Nucleus accumbens (tissue), 56 donors: ENCODE data around the gene LPAR3.
A peak's percentile ranks its signal among the peaks of the same experiment; 100 is the strongest.

Source experiments
- DNase-seq, 56 donors: peaks; one replicate each; lab custom pipeline; 2025; lab: John Stamatoyannopoulos, UW

Gene LPAR3

GRCh38 chr1:84861516-84861915, 31.5 kb downstream of the LPAR3 start:
- DNase-seq, result no peak

GRCh38 chr1:84859866-84860265, 33.1 kb downstream of the LPAR3 start:
- DNase-seq, result no peak

- no peak for DNase-seq
These were observed 35.1 kb downstream of the LPAR3 start for GRCh38 chr1:84857906-84858305.

GRCh38 chr1:84856726-84857270, 36.2 kb downstream of the LPAR3 start:
- no peak for DNase-seq

- DNase-seq, result no peak
These were observed 37.0 kb downstream of the LPAR3 start for GRCh38 chr1:84855691-84856630.

GRCh38 chr1:84855168-84855567, 37.8 kb downstream of the LPAR3 start:
- DNase-seq, result no peak

GRCh38 chr1:84853741-84854721, 39.0 kb downstream of the LPAR3 start:
- DNase-seq, result no peak

- no peak for DNase-seq
These were observed 41.2 kb downstream of the LPAR3 start for GRCh38 chr1:84851839-84852238.

- no peak for DNase-seq
These were observed 43.5 kb downstream of the LPAR3 start for GRCh38 chr1:84849357-84849975.

- DNase-seq, result peak in 16 of 56 donors; percentile 3 to 59 (median 6)
These were observed 45.5 kb downstream of the LPAR3 start for GRCh38 chr1:84847253-84848250.

GRCh38 chr1:84846387-84846786, 46.6 kb downstream of the LPAR3 start:
- DNase-seq, result no peak

- no peak for DNase-seq
These were observed 47.6 kb downstream of the LPAR3 start for GRCh38 chr1:84845357-84845756.

- DNase-seq, result no peak
These were observed 48.9 kb downstream of the LPAR3 start for GRCh38 chr1:84844094-84844493.

- no peak for DNase-seq
These were observed 50.2 kb downstream of the LPAR3 start for GRCh38 chr1:84842748-84843231.

GRCh38 chr1:84841971-84842370, 51.0 kb downstream of the LPAR3 start:
- no peak for DNase-seq

GRCh38 chr1:84840346-84840745, 52.7 kb downstream of the LPAR3 start:
- no peak for DNase-seq

GRCh38 chr1:84839544-84839943, 53.5 kb downstream of the LPAR3 start:
- DNase-seq, result no peak

- DNase-seq, result no peak
These were observed 56.9 kb downstream of the LPAR3 start for GRCh38 chr1:84836145-84836544.

- DNase-seq, result no peak
These were observed 57.8 kb downstream of the LPAR3 start for GRCh38 chr1:84835169-84835568.
